Right renal pelvis (tissue), 4 donors: ENCODE results near the gene SPATS2. TPM values are rescaled to one million over a fixed set of nuclear protein-coding genes. Genes with fewer than 3 reads are reported as not detected.
"Not testable (repeated sequence)": the region's sequence is repeated elsewhere in the genome, so short reads cannot be mapped to it uniquely, and the experiment has no call there.

Experiments used
- DNase-seq, 4 donors: peaks; one replicate each; pipeline ENCODE4 v3.0.0-alpha.2; 2013; ENCODE audit warnings: low read depth in 4 of 4, low spot score in 3 of 4, missing footprints in 1 of 4
- polyA plus RNA-seq, 4 donors: library from polyadenylated mRNA; unstranded; fragments of 120-200 nt; gene quantifications; one replicate each; pipeline ENCODE4 v1.2.1, GENCODE V29; 2013; ENCODE audit not compliant: insufficient read length in 4 of 4

Gene SPATS2
- polyA plus RNA-seq, 4 donors = 45.0 to 49.8 (median 47.8) TPM

- no peak for DNase-seq
These were observed 33.0 kb downstream of the SPATS2 start for GRCh38 chr12:49400304-49400703.

- no peak for DNase-seq
These were observed 36.7 kb downstream of the SPATS2 start for GRCh38 chr12:49403971-49404450.

GRCh38 chr12:49404956-49405355 is 37.7 kb downstream of the SPATS2 start:
- no peak for DNase-seq

GRCh38 chr12:49410818-49411217 is 43.6 kb downstream of the SPATS2 start:
- no peak for DNase-seq

GRCh38 chr12:49413010-49413409 is 45.7 kb downstream of the SPATS2 start:
- DNase-seq = no peak

- no peak for DNase-seq
These were observed 46.5 kb downstream of the SPATS2 start for GRCh38 chr12:49413796-49414195.

- DNase-seq = no peak
These were observed 47.1 kb downstream of the SPATS2 start for GRCh38 chr12:49414364-49414763.

GRCh38 chr12:49415521-49415970 is 48.3 kb downstream of the SPATS2 start:
- no peak for DNase-seq

GRCh38 chr12:49416892-49417291 is 49.6 kb downstream of the SPATS2 start:
- DNase-seq = no peak

GRCh38 chr12:49417558-49417957 is 50.3 kb downstream of the SPATS2 start:
- DNase-seq = no peak

GRCh38 chr12:49420556-49420955 is 53.3 kb downstream of the SPATS2 start:
- no peak for DNase-seq

GRCh38 chr12:49422114-49422513 is 54.9 kb downstream of the SPATS2 start:
- no peak for DNase-seq

- DNase-seq = peak in 1 of 4 donors; percentile 4
These were observed 61.5 kb downstream of the SPATS2 start for GRCh38 chr12:49428793-49429192.

- DNase-seq = no peak
These were observed 65.4 kb downstream of the SPATS2 start for GRCh38 chr12:49432616-49433015.

GRCh38 chr12:49436799-49437198 is 69.5 kb downstream of the SPATS2 start:
- not testable (repeated sequence) for DNase-seq

GRCh38 chr12:49439042-49439441 is 71.8 kb downstream of the SPATS2 start:
- DNase-seq = no peak

GRCh38 chr12:49440035-49440434 is 72.8 kb downstream of the SPATS2 start:
- no peak for DNase-seq

- DNase-seq = no peak
These were observed 75.7 kb downstream of the SPATS2 start for GRCh38 chr12:49442915-49443314.

GRCh38 chr12:49446571-49446970 is 79.3 kb downstream of the SPATS2 start:
- DNase-seq = no peak

GRCh38 chr12:49448858-49449257 is 81.6 kb downstream of the SPATS2 start:
- no peak for DNase-seq

- DNase-seq = no peak
These were observed 84.4 kb downstream of the SPATS2 start for GRCh38 chr12:49451468-49452259.

- no peak for DNase-seq
These were observed 88.2 kb downstream of the SPATS2 start for GRCh38 chr12:49455501-49455900.
